Neural progenitor cell (in vitro differentiated cells): ENCODE measurements around the gene PACSIN2. TPM values are rescaled to one million over a fixed set of nuclear protein-coding genes. Genes with fewer than 3 reads are reported as not detected.

Experiments
- DNase-seq: peaks from one replicate; pipeline ENCODE4 v3.0.0-alpha.2; 2016; ENCODE audit warnings: low spot score
- H2AFZ ChIP-seq: fragments of 200-600 bp; sonication (generic); replicated peaks from 2 replicates; pipeline ENCODE4 v1.6.1; 2016; ENCODE audit warnings: antibody characterized with exemption
- H3F3A ChIP-seq: fragments of 200-600 bp; sonication (generic); 2 replicates; pipeline ENCODE4 v1.6.1; 2016; ENCODE audit warnings: antibody characterized with exemption, low read depth
- H3K27ac ChIP-seq: fragments of 200-600 bp; sonication (generic); 2 replicates; pipeline ENCODE4 v1.5.1; 2016; ENCODE audit warnings: mild to moderate bottlenecking
- H3K27me3 ChIP-seq: fragments of 200-600 bp; sonication (generic); 2 replicates; pipeline ENCODE4 v1.6.1; 2016; ENCODE audit warnings: mild to moderate bottlenecking, moderate library complexity
- H3K36me3 ChIP-seq: fragments of 200-600 bp; sonication (generic); 2 replicates; pipeline ENCODE4 v1.5.1; 2016
- H3K4me1 ChIP-seq: fragments of 200-600 bp; sonication (generic); 2 replicates; pipeline ENCODE4 v1.6.1; 2016; ENCODE audit warnings: mixed run types
- H3K4me2 ChIP-seq: fragments of 200-600 bp; sonication (generic); 2 replicates; pipeline ENCODE4 v1.6.1; 2016
- H3K4me3 ChIP-seq: fragments of 200-600 bp; sonication (generic); 2 replicates; pipeline ENCODE4 v1.5.1; 2016
- H3K79me2 ChIP-seq: fragments of 200-600 bp; sonication (generic); 2 replicates; pipeline ENCODE4 v1.6.1; 2016; ENCODE audit warnings: low read depth
- H3K9ac ChIP-seq: fragments of 200-600 bp; sonication (generic); 2 replicates; pipeline ENCODE4 v1.6.1; 2016
- H3K9me3 ChIP-seq: fragments of 200-600 bp; sonication (generic); 2 replicates; pipeline ENCODE4 v1.5.1; 2016; ENCODE audit warnings: low read depth
- H4K20me1 ChIP-seq: fragments of 200-600 bp; sonication (generic); 2 replicates; pipeline ENCODE4 v1.6.1; 2016; ENCODE audit warnings: low read depth
- H3K27ac Mint-ChIP-seq: 3 replicates; pipeline ENCODE4 v1.8.0; 2021; ENCODE audit warnings: mixed read lengths
- H3K27me3 Mint-ChIP-seq: 2 replicates; pipeline ENCODE4 v1.8.0; 2022; ENCODE audit warnings: low read depth, mild to moderate bottlenecking, inconsistent platforms, moderate library complexity, mixed read lengths; ENCODE audit not compliant: insufficient read depth
- H3K36me3 Mint-ChIP-seq: 3 replicates; pipeline ENCODE4 v1.8.0; 2021; ENCODE audit warnings: mixed read lengths
- H3K4me1 Mint-ChIP-seq: 3 replicates; pipeline ENCODE4 v1.8.0; 2021; ENCODE audit warnings: mixed read lengths
- H3K4me3 Mint-ChIP-seq: 3 replicates; pipeline ENCODE4 v1.8.0; 2021; ENCODE audit warnings: mild to moderate bottlenecking, moderate library complexity, mixed read lengths
- H3K9me3 Mint-ChIP-seq: 3 replicates; pipeline ENCODE4 v1.8.0; 2020; ENCODE audit warnings: mixed read lengths
- EZH2 ChIP-seq: fragments of 200-600 bp; sonication (generic); IDR thresholded peaks from 2 replicates; pipeline ENCODE4 v1.6.1; 2017; ENCODE audit warnings: antibody characterized with exemption, mild to moderate bottlenecking, moderate library complexity
- EZH2phosphoT487 ChIP-seq: fragments of 200-600 bp; sonication (generic); IDR thresholded peaks from 2 replicates; pipeline ENCODE4 v1.6.1; 2017; ENCODE audit warnings: antibody characterized with exemption
- total RNA-seq: library from RNA; depleted of rRNA; stranded (reverse); fragments of >200 nt; gene quantifications from 2 replicates; pipeline ENCODE4 v1.2.3, GENCODE V29; 2015; ENCODE audit warnings: low replicate concordance
- TF ChIP-seq, protein P1 (sequence below): fragments of 200-600 bp; sonication (generic); IDR thresholded peaks from 2 replicates; pipeline ENCODE4 v1.5.1; 2017; ENCODE audit warnings: antibody characterized with exemption, mild to moderate bottlenecking

PACSIN2 gene
- total RNA-seq, 1 donor from 2014 or later: 38.1 TPM

- H3K27ac ChIP-seq: no peak overlapping the region
- no peaks in the 10 kb centered on the region for H3K36me3 ChIP-seq
- H3K4me3 Mint-ChIP-seq: no peak overlapping the region
- H3K27ac Mint-ChIP-seq: peak overlapping the region; percentile 34
- TF ChIP-seq, protein P1, sequence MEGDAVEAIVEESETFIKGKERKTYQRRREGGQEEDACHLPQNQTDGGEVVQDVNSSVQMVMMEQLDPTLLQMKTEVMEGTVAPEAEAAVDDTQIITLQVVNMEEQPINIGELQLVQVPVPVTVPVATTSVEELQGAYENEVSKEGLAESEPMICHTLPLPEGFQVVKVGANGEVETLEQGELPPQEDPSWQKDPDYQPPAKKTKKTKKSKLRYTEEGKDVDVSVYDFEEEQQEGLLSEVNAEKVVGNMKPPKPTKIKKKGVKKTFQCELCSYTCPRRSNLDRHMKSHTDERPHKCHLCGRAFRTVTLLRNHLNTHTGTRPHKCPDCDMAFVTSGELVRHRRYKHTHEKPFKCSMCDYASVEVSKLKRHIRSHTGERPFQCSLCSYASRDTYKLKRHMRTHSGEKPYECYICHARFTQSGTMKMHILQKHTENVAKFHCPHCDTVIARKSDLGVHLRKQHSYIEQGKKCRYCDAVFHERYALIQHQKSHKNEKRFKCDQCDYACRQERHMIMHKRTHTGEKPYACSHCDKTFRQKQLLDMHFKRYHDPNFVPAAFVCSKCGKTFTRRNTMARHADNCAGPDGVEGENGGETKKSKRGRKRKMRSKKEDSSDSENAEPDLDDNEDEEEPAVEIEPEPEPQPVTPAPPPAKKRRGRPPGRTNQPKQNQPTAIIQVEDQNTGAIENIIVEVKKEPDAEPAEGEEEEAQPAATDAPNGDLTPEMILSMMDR: no peak
- TF ChIP-seq EZH2 (no peak), EZH2phosphoT487 (no peak)
- H4K20me1 ChIP-seq: peaks cover 58% of the 10 kb centered on the region
- H3K4me1 ChIP-seq: peaks cover 13% of the 10 kb centered on the region
- no peak overlapping the region for H2AFZ ChIP-seq
- H3K36me3 Mint-ChIP-seq: peaks cover 5% of the 10 kb centered on the region
- DNase-seq: no peak
- H3K9me3 Mint-ChIP-seq: no peaks in the 10 kb centered on the region
- H3K27me3 Mint-ChIP-seq: no peaks in the 10 kb centered on the region
- H3K9me3 ChIP-seq: no peaks in the 10 kb centered on the region
- H3K4me2 ChIP-seq: no peak overlapping the region
- H3K4me3 ChIP-seq: no peak overlapping the region
- H3K4me1 Mint-ChIP-seq: peaks cover 26% of the 10 kb centered on the region
- H3K27me3 ChIP-seq: no peaks in the 10 kb centered on the region
- no peak overlapping the region for H3K9ac ChIP-seq
- peaks cover 7% of the 10 kb centered on the region for H3F3A ChIP-seq
- H3K79me2 ChIP-seq: peaks cover 74% of the 10 kb centered on the region
Observed at GRCh38 chr22:42985531-42985905, 29.4 kb downstream of the PACSIN2 start.

DNA sequence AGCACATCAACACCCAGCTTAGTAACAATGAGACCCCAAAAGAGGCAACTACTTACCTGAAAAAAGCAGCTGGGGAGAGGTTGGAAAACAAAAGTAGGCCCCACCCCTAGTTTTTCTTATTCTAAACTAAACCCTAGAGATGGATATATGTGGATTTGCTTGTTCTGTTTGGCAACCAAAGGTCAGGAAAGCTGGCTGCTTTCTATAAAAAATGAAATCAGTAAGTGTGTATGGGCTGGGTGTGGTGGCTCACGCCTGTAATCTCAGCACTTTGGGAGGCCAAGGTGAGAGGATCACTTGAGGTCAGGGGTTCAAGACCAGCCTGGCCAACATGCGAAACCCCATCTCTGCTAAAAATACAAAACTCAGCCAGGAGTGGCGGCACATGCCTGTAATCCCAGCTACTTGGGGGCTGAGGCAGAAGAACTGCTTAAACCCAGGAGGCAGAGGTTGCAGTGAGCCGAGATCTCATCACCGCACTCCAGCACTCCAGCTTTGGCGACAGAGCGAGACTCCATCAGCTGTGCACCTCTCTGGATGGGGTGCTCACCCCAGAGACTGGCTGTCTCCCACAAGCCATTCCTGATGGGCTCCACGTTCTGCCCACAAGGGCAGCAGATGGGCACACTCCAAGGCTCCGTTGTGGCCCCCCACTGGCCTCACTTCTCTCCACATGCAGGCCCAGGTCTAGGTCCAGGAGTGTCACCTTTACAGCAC is 30.0 kb downstream of the PACSIN2 start:
- peaks cover 71% of the 10 kb centered on the region for H3K79me2 ChIP-seq

DNA sequence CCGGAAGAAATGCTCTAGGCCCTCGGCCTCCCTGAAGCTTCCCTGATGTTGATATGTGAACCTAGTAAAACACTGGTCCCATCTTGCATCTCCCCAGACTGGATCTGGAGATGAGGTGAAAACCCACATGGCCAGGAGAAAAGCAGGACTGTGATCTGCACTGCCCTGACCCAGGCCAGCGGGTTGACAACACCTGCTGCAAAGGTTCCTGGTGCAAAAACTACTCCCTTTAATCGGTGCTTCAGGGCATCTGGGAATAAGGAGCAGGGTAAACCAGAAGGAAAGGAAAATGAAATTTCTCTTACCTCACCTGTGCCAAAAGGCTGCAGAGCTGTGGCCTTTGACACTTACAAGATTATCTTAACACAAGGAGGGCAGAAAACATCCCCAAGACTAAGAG is 30.6 kb downstream of the PACSIN2 start:
- Mint-ChIP-seq H3K27ac (no peak overlapping the region), H3K36me3 (peaks cover 5% of the 10 kb centered on the region), H3K4me3 (no peak overlapping the region), H3K4me1 (peaks cover 24% of the 10 kb centered on the region), H3K27me3 (no peaks in the 10 kb centered on the region), H3K9me3 (peaks cover 2% of the 10 kb centered on the region)
- Histone ChIP-seq H4K20me1 (peaks cover 47% of the 10 kb centered on the region), H3K27me3 (no peaks in the 10 kb centered on the region), H3K4me1 (peaks cover 13% of the 10 kb centered on the region), H3K4me3 (no peak overlapping the region), H3K4me2 (no peak overlapping the region), H3F3A (peaks cover 7% of the 10 kb centered on the region), H3K79me2 (peaks cover 71% of the 10 kb centered on the region), H3K27ac (no peak overlapping the region), H3K9ac (no peak overlapping the region), H2AFZ (no peak overlapping the region), H3K36me3 (no peaks in the 10 kb centered on the region), H3K9me3 (no peaks in the 10 kb centered on the region)
- no peak for DNase-seq
- TF ChIP-seq EZH2phosphoT487 (no peak), EZH2 (no peak)
- TF ChIP-seq, protein P1: no peak

More for the DNA sequence above, 30.0 kb downstream of the PACSIN2 start:
- no peak overlapping the region for H3K27ac ChIP-seq
- H3K4me3 ChIP-seq: no peak overlapping the region
- no peak for TF ChIP-seq EZH2
- H3K27ac Mint-ChIP-seq: peak overlapping the region; percentile 34
- no peaks in the 10 kb centered on the region for H3K27me3 ChIP-seq
- H3K9me3 ChIP-seq: no peaks in the 10 kb centered on the region
- peaks cover 2% of the 10 kb centered on the region for H3K9me3 Mint-ChIP-seq
- no peak for DNase-seq
- H3K9ac ChIP-seq: no peak overlapping the region
- H3K4me2 ChIP-seq: no peak overlapping the region
- H3K36me3 ChIP-seq: no peaks in the 10 kb centered on the region
- H3K4me3 Mint-ChIP-seq: no peak overlapping the region
- peaks cover 53% of the 10 kb centered on the region for H4K20me1 ChIP-seq
- H3K4me1 ChIP-seq: peaks cover 13% of the 10 kb centered on the region
- H3K36me3 Mint-ChIP-seq: peaks cover 5% of the 10 kb centered on the region
- H3K27me3 Mint-ChIP-seq: no peaks in the 10 kb centered on the region
- peaks cover 7% of the 10 kb centered on the region for H3F3A ChIP-seq
- no peak overlapping the region for H2AFZ ChIP-seq
- H3K4me1 Mint-ChIP-seq: peaks cover 21% of the 10 kb centered on the region

- H3K27me3 ChIP-seq: no peaks in the 10 kb centered on the region
- H3K4me1 ChIP-seq: peaks cover 20% of the 10 kb centered on the region
- H3K9me3 Mint-ChIP-seq: peaks cover 2% of the 10 kb centered on the region
- H3K27ac ChIP-seq: no peak overlapping the region
- H3K9me3 ChIP-seq: no peaks in the 10 kb centered on the region
- TF ChIP-seq, protein P1: no peak
- TF ChIP-seq EZH2phosphoT487: no peak
- TF ChIP-seq EZH2: no peak
- H3K79me2 ChIP-seq: peaks cover 70% of the 10 kb centered on the region
- no peak overlapping the region for H3K27ac Mint-ChIP-seq
- H2AFZ ChIP-seq: no peak overlapping the region
- no peak for DNase-seq
- H3F3A ChIP-seq: peaks cover 16% of the 10 kb centered on the region
- H3K27me3 Mint-ChIP-seq: no peaks in the 10 kb centered on the region
- peaks cover 4% of the 10 kb centered on the region for H3K36me3 Mint-ChIP-seq
- H3K9ac ChIP-seq: no peak overlapping the region
- no peak overlapping the region for H3K4me2 ChIP-seq
- peaks cover 29% of the 10 kb centered on the region for H3K4me1 Mint-ChIP-seq
- H3K36me3 ChIP-seq: no peaks in the 10 kb centered on the region
- H3K4me3 ChIP-seq: no peak overlapping the region
- peaks cover 45% of the 10 kb centered on the region for H4K20me1 ChIP-seq
- no peak overlapping the region for H3K4me3 Mint-ChIP-seq
Observed at GRCh38 chr22:42983470-42983869, 31.5 kb downstream of the PACSIN2 start.
